H9 (cell line): ENCODE measurements around the gene NCEH1. TPM values are rescaled to one million over a fixed set of nuclear protein-coding genes. Genes with fewer than 3 reads are reported as not detected.

Experiments used
- DNase-seq: peaks from one replicate; pipeline ENCODE4 v3.0.0-alpha.2; 2017
- H2AFZ ChIP-seq: one replicate; pipeline ENCODE4 v1.6.1; 2013; ENCODE audit warnings: mild to moderate bottlenecking, low read length, control low read depth, moderate library complexity
- H2AK5ac ChIP-seq: 2 replicates; pipeline ENCODE4 v1.6.1; 2013; ENCODE audit warnings: low read length, control low read depth, mixed read lengths; ENCODE audit not compliant: insufficient read length
- H2BK120ac ChIP-seq: one replicate; pipeline ENCODE4 v1.6.1; 2013; ENCODE audit warnings: low read depth, mild to moderate bottlenecking, low read length, control low read depth, inconsistent platforms; ENCODE audit not compliant: poor library complexity, severe bottlenecking
- H2BK12ac ChIP-seq: 2 replicates; pipeline ENCODE4 v1.6.1; 2013; ENCODE audit warnings: low read length, control low read depth, mixed read lengths, low read depth; ENCODE audit not compliant: insufficient read length
- H2BK15ac ChIP-seq: 2 replicates; pipeline ENCODE4 v1.6.1; 2013; ENCODE audit warnings: low read depth, low read length, control low read depth
- H2BK20ac ChIP-seq: one replicate; pipeline ENCODE4 v1.6.1; 2013; ENCODE audit warnings: low read depth, mild to moderate bottlenecking, low read length, control low read depth, inconsistent platforms; ENCODE audit not compliant: poor library complexity, severe bottlenecking
- H2BK5ac ChIP-seq: 2 replicates; pipeline ENCODE4 v1.6.1; 2013; ENCODE audit warnings: low read length, control low read depth, mixed read lengths; ENCODE audit not compliant: insufficient read length
- H3K14ac ChIP-seq: 2 replicates; pipeline ENCODE4 v1.6.1; 2013; ENCODE audit warnings: low read length, control low read depth; ENCODE audit not compliant: insufficient read depth
- H3K18ac ChIP-seq: 2 replicates; pipeline ENCODE4 v1.6.1; 2013; ENCODE audit warnings: low read depth, mild to moderate bottlenecking, mixed read lengths, low read length, control low read depth; ENCODE audit not compliant: insufficient read length
- H3K23ac ChIP-seq: 2 replicates; pipeline ENCODE4 v1.6.1; 2013; ENCODE audit warnings: low read length, control low read depth, mixed read lengths, low read depth; ENCODE audit not compliant: insufficient read length
- H3K23me2 ChIP-seq: 2 replicates; pipeline ENCODE4 v1.6.1; 2013; ENCODE audit warnings: low read depth, mild to moderate bottlenecking, mixed read lengths, low read length, control low read depth; ENCODE audit not compliant: insufficient read length, poor library complexity, severe bottlenecking
- H3K27ac ChIP-seq: 2 replicates; pipeline ENCODE4 v1.5.1; 2013; ENCODE audit warnings: low read length, control low read depth, mixed read lengths, low read depth; ENCODE audit not compliant: insufficient read length
- H3K27me3 ChIP-seq: 2 replicates; pipeline ENCODE4 v1.6.1; 2013; ENCODE audit warnings: low read length, control low read depth, inconsistent platforms; ENCODE audit not compliant: insufficient read depth
- H3K4ac ChIP-seq: 2 replicates; pipeline ENCODE4 v1.6.1; 2013; ENCODE audit warnings: low read depth, mild to moderate bottlenecking, control low read depth, inconsistent platforms, low read length, moderate library complexity
- H3K4me1 ChIP-seq: 2 replicates; pipeline ENCODE4 v1.6.1; 2013; ENCODE audit warnings: low read length, control low read depth, inconsistent platforms; ENCODE audit not compliant: insufficient read depth
- H3K4me2 ChIP-seq: 2 replicates; pipeline ENCODE4 v1.6.1; 2013; ENCODE audit warnings: low read length, control low read depth, mixed read lengths; ENCODE audit not compliant: insufficient read length, insufficient read depth
- H3K56ac ChIP-seq: 2 replicates; pipeline ENCODE4 v1.6.1; 2013; ENCODE audit warnings: low read depth, mild to moderate bottlenecking, mixed read lengths, low read length, control low read depth; ENCODE audit not compliant: insufficient read length
- H3K79me1 ChIP-seq: 2 replicates; pipeline ENCODE4 v1.6.1; 2013; ENCODE audit warnings: low read depth, mild to moderate bottlenecking, moderate library complexity, low read length, control low read depth, inconsistent platforms; ENCODE audit not compliant: insufficient read depth, poor library complexity, severe bottlenecking
- H3K79me2 ChIP-seq: 2 replicates; pipeline ENCODE4 v1.6.1; 2013; ENCODE audit warnings: low read length, control low read depth, inconsistent platforms; ENCODE audit not compliant: insufficient read depth
- H3K9ac ChIP-seq: 2 replicates; pipeline ENCODE4 v1.6.1; 2013; ENCODE audit warnings: low read length, control low read depth, mixed read lengths; ENCODE audit not compliant: insufficient read length; ENCODE audit errors: extremely low read depth
- H3K9me3 ChIP-seq: one replicate; pipeline ENCODE4 v1.6.1; 2013; ENCODE audit warnings: low read depth, low read length, inconsistent platforms; ENCODE audit not compliant: control insufficient read depth
- H3T11ph ChIP-seq: one replicate; pipeline ENCODE4 v1.6.1; 2013; ENCODE audit warnings: mild to moderate bottlenecking, low read length, control low read depth, inconsistent platforms
- H4K20me1 ChIP-seq: one replicate; pipeline ENCODE4 v1.6.1; 2013; ENCODE audit not compliant: control insufficient read depth, insufficient read length, insufficient read depth
- H4K5ac ChIP-seq: 2 replicates; pipeline ENCODE4 v1.6.1; 2013; ENCODE audit warnings: low read depth, mild to moderate bottlenecking, mixed read lengths, low read length, control low read depth; ENCODE audit not compliant: insufficient read length
- H4K8ac ChIP-seq: replicated peaks from 2 replicates; pipeline ENCODE4 v1.6.1; 2013; ENCODE audit warnings: low read length, control low read depth, mixed read lengths, low read depth; ENCODE audit not compliant: insufficient read length
- H4K91ac ChIP-seq: 2 replicates; pipeline ENCODE4 v1.6.1; 2013; ENCODE audit warnings: low read depth, mild to moderate bottlenecking, moderate library complexity, mixed read lengths, low read length, control low read depth; ENCODE audit not compliant: insufficient read length
- H3K27ac Mint-ChIP-seq, 3 experiments: 2 replicates in 2 of 3; 3 replicates in 1 of 3; pipeline ENCODE4 v1.8.0; 2020 to 2021; ENCODE audit warnings: mixed read lengths in 3 of 3, mild to moderate bottlenecking in 1 of 3, moderate library complexity in 1 of 3
- H3K27me3 Mint-ChIP-seq: 2 replicates; pipeline ENCODE4 v1.8.0; 2021; ENCODE audit warnings: low read depth, mild to moderate bottlenecking, moderate library complexity, mixed read lengths
- H3K36me3 Mint-ChIP-seq, 3 experiments: 2 replicates in 2 of 3; 3 replicates in 1 of 3; pipeline ENCODE4 v1.8.0; 2020 to 2021; ENCODE audit warnings: low read depth in 3 of 3, mixed read lengths in 3 of 3; ENCODE audit not compliant: insufficient read depth in 1 of 3
- H3K4me1 Mint-ChIP-seq, 2 experiments: 2 replicates each; pipeline ENCODE4 v1.8.0; 2020; ENCODE audit warnings: mixed read lengths in 2 of 2
- H3K4me3 Mint-ChIP-seq, 2 experiments: 2 replicates in 1 of 2; 3 replicates in 1 of 2; pipeline ENCODE4 v1.8.0; 2020 to 2021; ENCODE audit warnings: mild to moderate bottlenecking in 2 of 2, mixed read lengths in 2 of 2, moderate library complexity in 1 of 2
- H3K9me3 Mint-ChIP-seq, 2 experiments: 2 replicates in 1 of 2; 3 replicates in 1 of 2; pipeline ENCODE4 v1.8.0; 2020; ENCODE audit warnings: mild to moderate bottlenecking in 2 of 2, mixed read lengths in 2 of 2, moderate library complexity in 1 of 2
- WGBS: extraction: QIAGEN DNeasy Blood & Tissue Kit; methylation state at CpG from one replicate; pipeline ENCODE4 v1.1.7; 2013; ENCODE audit warnings: missing lambda C conversion rate, low lambda C conversion rate, mixed read lengths; ENCODE audit not compliant: insufficient read length; ENCODE audit errors: extremely low coverage; 5-methylcytosine and 5-hydroxymethylcytosine counted together
- total RNA-seq: library from RNA; stranded (reverse); gene quantifications from 2 replicates; pipeline ENCODE4 v1.2.1, GENCODE V29; 2021
- TF ChIP-seq, protein P1 (sequence below): fragments of 200-600 bp; sonication (generic); conservative IDR thresholded peaks from 3 replicates; pipeline ENCODE4 v1.8.0; 2021; ENCODE audit warnings: antibody characterized with exemption, mild to moderate bottlenecking

Gene NCEH1
- total RNA-seq, 1 experiment from 2014 or later = 2.3 TPM

DNA sequence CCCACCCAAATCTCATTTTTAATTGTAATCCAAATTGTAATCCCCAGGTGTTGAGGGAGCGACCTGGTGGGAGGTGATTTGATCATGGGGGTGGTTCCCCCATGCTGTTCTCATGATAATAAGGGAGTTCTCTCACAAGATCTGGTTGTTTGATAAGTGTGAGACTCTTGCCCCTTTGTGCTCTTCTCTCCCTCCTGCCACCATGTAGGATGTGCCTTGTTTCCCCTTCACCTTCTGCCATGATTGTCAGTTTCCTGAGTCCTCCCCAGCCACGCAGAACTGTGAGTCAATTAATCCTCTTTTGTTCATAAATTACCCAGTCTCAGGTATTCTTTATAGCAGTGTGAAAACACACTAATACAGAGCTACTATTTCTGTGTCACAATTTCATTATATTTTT lies 88.7 kb downstream of the NCEH1 start:
- Histone ChIP-seq H3K4me2 (no peak overlapping the region), H2AK5ac (no peak overlapping the region), H3K18ac (no peak overlapping the region), H4K5ac (no peak overlapping the region), H2AFZ (no peak overlapping the region), H4K91ac (no peak overlapping the region), H2BK5ac (no peak overlapping the region), H3K23me2 (no peaks in the 10 kb centered on the region), H3T11ph (no peak overlapping the region), H3K4ac (no peak overlapping the region), H3K23ac (no peak overlapping the region), H3K9ac (no peak overlapping the region), H2BK15ac (no peak overlapping the region), H3K56ac (no peak overlapping the region), H2BK120ac (no peak overlapping the region), H2BK20ac (no peak overlapping the region), H4K8ac (no peak overlapping the region), H3K4me1 (no peaks in the 10 kb centered on the region; the same call in 1 of the 2 replicates), H3K14ac (no peak overlapping the region), H2BK12ac (no peak overlapping the region), H3K9me3 (no peaks in the 10 kb centered on the region), H3K79me1 (no peaks in the 10 kb centered on the region), H3K27me3 (no peaks in the 10 kb centered on the region), H3K79me2 (no peaks in the 10 kb centered on the region), H4K20me1 (no peaks in the 10 kb centered on the region), H3K27ac (no peak overlapping the region)
- no peaks in the 10 kb centered on the region; a peak in 1 of 5 replicates for H3K9me3 Mint-ChIP-seq
- TF ChIP-seq, protein P1, sequence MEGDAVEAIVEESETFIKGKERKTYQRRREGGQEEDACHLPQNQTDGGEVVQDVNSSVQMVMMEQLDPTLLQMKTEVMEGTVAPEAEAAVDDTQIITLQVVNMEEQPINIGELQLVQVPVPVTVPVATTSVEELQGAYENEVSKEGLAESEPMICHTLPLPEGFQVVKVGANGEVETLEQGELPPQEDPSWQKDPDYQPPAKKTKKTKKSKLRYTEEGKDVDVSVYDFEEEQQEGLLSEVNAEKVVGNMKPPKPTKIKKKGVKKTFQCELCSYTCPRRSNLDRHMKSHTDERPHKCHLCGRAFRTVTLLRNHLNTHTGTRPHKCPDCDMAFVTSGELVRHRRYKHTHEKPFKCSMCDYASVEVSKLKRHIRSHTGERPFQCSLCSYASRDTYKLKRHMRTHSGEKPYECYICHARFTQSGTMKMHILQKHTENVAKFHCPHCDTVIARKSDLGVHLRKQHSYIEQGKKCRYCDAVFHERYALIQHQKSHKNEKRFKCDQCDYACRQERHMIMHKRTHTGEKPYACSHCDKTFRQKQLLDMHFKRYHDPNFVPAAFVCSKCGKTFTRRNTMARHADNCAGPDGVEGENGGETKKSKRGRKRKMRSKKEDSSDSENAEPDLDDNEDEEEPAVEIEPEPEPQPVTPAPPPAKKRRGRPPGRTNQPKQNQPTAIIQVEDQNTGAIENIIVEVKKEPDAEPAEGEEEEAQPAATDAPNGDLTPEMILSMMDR = no peak
- H3K27me3 Mint-ChIP-seq = no peaks in the 10 kb centered on the region
- H3K4me1 Mint-ChIP-seq = peaks cover 13% of the 10 kb centered on the region in 2 experiments
- peaks cover 0 to 1% (median 0%) of the 10 kb centered on the region in 3 experiments; a peak in 1 of 7 replicates for H3K36me3 Mint-ChIP-seq
- peak overlapping the region in 1 of 2 experiments; percentile 11; a peak in 1 of 5 replicates for H3K4me3 Mint-ChIP-seq
- no CpG with 5 or more reads among the region's 2 CpGs for WGBS
- no peak for DNase-seq
- H3K27ac Mint-ChIP-seq = peak overlapping the region; percentile 38 to 85 (median 63); a peak in 6 of 7 replicates
